Panc1 (cell line): ENCODE measurements around the gene TNNC1. TPM values are rescaled to one million over a fixed set of nuclear protein-coding genes. Genes with fewer than 3 reads are reported as not detected.

Source experiments
- ATAC-seq: fragments of 200-7000 bp; cut with Tn5 transposase; 2 replicates; pipeline ENCODE4 v1.9.1; 2020; ENCODE audit warnings: mild to moderate bottlenecking, moderate library complexity
- BruUV-seq: library from RNA; stranded (reverse); fragments of 400-500 nt; replicated peaks from 2 replicates; lab custom pipeline; 2021; lab: Mats Ljungman, UMichigan
- CTCF ChIA-PET: fragments of 300-600 bp; sonication (Branson Sonifier 250); formaldehyde crosslinking; loops from one replicate; lab custom pipeline; 2022; ENCODE audit warnings: antibody characterized with exemption; lab: Charles Lee
- POLR2A ChIA-PET: fragments of 300-600 bp; sonication (Branson Sonifier 250); formaldehyde crosslinking; loops from one replicate; lab custom pipeline; 2022; ENCODE audit warnings: antibody characterized with exemption; lab: Charles Lee
- DNase-seq: peaks from one replicate; pipeline ENCODE4 v3.0.0-alpha.2; 2010; ENCODE audit warnings: low read depth, low spot score
- H3K27ac ChIP-seq: 2 replicates; pipeline ENCODE4 v1.5.1; 2011; ENCODE audit warnings: mild to moderate bottlenecking, low read length, inconsistent platforms
- H3K27me3 ChIP-seq: fragments of 200-500 bp; sonication (Bioruptor generic); 2 replicates; pipeline ENCODE4 v1.6.0; 2014; ENCODE audit warnings: low read length, inconsistent platforms; ENCODE audit not compliant: control insufficient read depth, insufficient read depth
- H3K36me3 ChIP-seq: fragments of 200-500 bp; sonication (Bioruptor generic); 2 replicates; pipeline ENCODE4 v1.5.1; 2014; ENCODE audit warnings: inconsistent platforms, mild to moderate bottlenecking, low read length, moderate library complexity; ENCODE audit not compliant: control insufficient read depth, insufficient read depth
- H3K4me1 ChIP-seq: 2 replicates; pipeline ENCODE4 v1.5.1; 2011; ENCODE audit warnings: inconsistent platforms, mild to moderate bottlenecking, low read length, moderate library complexity; ENCODE audit not compliant: control insufficient read depth, insufficient read depth
- H3K4me3 ChIP-seq, 2 experiments: 2 replicates each; pipeline ENCODE4 v1.5.1; 2011 to 2012; ENCODE audit warnings: low read depth in 2 of 2, low read length in 2 of 2, mild to moderate bottlenecking in 2 of 2, inconsistent platforms in 1 of 2, moderate library complexity in 1 of 2
- H3K9me3 ChIP-seq: fragments of 200-500 bp; sonication (Bioruptor generic); 2 replicates; pipeline ENCODE4 v1.5.1; 2014; ENCODE audit warnings: low read depth, mild to moderate bottlenecking, inconsistent platforms, low read length, moderate library complexity; ENCODE audit not compliant: control insufficient read depth, insufficient read depth
- POLR2AphosphoS5 ChIP-seq: IDR thresholded peaks from 2 replicates; pipeline ENCODE4 v1.6.1; 2012; ENCODE audit warnings: mild to moderate bottlenecking, low read depth, low read length, moderate library complexity
- SIN3A ChIP-seq: IDR thresholded peaks from 2 replicates; pipeline ENCODE4 v1.6.1; 2012; ENCODE audit warnings: low read depth, mild to moderate bottlenecking, low read length, moderate library complexity, borderline replicate concordance; ENCODE audit not compliant: insufficient read depth
- TCF7L2 ChIP-seq: IDR thresholded peaks from 2 replicates; pipeline ENCODE4 v1.6.1; 2011; ENCODE audit warnings: mild to moderate bottlenecking, low read depth, low read length, inconsistent platforms
- in situ Hi-C: cut with HindIII; loops from 2 replicates; pipeline ENCODE4 v1.10.0; 2016; ENCODE audit warnings: low sequenced_read_pairs, low pct_unique_long_range_greater_than_20kb
- intact Hi-C: fragments of 100-400 bp; cut with micrococcal nuclease; formaldehyde crosslinking; loops from one replicate; pipeline ENCODE4 v1.10.0; 2022; ENCODE audit not compliant: unreplicated experiment
- total RNA-seq: library from RNA; stranded (reverse); gene quantifications from one replicate; pipeline ENCODE4 v1.2.1, GENCODE V29; 2021; ENCODE audit not compliant: unreplicated experiment
- TF ChIP-seq, protein P1 (sequence below): fragments of 450-650 bp; IDR thresholded peaks from 2 replicates; pipeline ENCODE4 v1.5.1; 2017; ENCODE audit warnings: mild to moderate bottlenecking
- TF ChIP-seq, protein P2 (sequence below), 2 experiments: IDR thresholded peaks; 2 replicates each; pipeline ENCODE4 v1.6.1; 2011 to 2012; ENCODE audit warnings: low read depth in 2 of 2, control low read depth in 1 of 2, low read length in 1 of 2, mild to moderate bottlenecking in 1 of 2, moderate library complexity in 1 of 2; ENCODE audit not compliant: insufficient read depth in 1 of 2

TNNC1 gene
- total RNA-seq, 1 experiment from 2014 or later: 5.2 TPM

DNA sequence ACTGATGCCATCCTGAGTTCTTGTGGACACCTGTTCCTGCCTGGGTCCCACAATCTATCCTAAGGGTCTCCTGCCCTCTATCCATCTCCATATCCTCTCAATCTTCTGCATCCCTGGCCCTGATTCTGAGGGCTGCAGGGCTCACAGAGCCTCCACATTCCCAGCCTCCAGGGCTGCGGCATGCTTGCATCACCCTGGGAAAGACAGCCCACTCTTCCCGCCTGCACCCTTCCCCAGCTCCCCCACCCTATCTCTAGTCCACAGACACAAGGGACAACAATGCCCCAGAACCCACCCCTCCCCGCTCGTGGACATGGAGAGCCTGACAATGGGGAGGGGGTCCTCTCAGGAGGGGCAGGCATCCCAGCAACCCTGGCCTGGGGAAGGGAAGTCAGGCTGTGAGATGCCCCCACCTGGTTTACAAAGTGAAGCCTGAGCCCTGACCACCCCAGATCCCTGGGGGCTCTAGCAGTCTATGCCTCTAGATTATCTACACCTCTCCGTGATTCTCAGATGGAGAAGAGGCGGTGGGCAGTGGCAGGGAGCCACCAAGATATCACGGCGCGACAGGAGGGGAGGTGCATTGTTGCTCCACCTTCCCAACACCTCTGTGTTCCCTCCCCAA lies 19.2 kb downstream of the TNNC1 start:
- in situ Hi-C loops: no loop called here
- no TSS peak for BruUV-seq
- no peaks in the 10 kb centered on the region for H3K4me1 ChIP-seq
- TF ChIP-seq SIN3A: no peak
- TF ChIP-seq, protein P1, sequence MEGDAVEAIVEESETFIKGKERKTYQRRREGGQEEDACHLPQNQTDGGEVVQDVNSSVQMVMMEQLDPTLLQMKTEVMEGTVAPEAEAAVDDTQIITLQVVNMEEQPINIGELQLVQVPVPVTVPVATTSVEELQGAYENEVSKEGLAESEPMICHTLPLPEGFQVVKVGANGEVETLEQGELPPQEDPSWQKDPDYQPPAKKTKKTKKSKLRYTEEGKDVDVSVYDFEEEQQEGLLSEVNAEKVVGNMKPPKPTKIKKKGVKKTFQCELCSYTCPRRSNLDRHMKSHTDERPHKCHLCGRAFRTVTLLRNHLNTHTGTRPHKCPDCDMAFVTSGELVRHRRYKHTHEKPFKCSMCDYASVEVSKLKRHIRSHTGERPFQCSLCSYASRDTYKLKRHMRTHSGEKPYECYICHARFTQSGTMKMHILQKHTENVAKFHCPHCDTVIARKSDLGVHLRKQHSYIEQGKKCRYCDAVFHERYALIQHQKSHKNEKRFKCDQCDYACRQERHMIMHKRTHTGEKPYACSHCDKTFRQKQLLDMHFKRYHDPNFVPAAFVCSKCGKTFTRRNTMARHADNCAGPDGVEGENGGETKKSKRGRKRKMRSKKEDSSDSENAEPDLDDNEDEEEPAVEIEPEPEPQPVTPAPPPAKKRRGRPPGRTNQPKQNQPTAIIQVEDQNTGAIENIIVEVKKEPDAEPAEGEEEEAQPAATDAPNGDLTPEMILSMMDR: no peak
- no peak for TF ChIP-seq POLR2AphosphoS5
- no peak for TF ChIP-seq TCF7L2
- TF ChIP-seq, protein P2, sequence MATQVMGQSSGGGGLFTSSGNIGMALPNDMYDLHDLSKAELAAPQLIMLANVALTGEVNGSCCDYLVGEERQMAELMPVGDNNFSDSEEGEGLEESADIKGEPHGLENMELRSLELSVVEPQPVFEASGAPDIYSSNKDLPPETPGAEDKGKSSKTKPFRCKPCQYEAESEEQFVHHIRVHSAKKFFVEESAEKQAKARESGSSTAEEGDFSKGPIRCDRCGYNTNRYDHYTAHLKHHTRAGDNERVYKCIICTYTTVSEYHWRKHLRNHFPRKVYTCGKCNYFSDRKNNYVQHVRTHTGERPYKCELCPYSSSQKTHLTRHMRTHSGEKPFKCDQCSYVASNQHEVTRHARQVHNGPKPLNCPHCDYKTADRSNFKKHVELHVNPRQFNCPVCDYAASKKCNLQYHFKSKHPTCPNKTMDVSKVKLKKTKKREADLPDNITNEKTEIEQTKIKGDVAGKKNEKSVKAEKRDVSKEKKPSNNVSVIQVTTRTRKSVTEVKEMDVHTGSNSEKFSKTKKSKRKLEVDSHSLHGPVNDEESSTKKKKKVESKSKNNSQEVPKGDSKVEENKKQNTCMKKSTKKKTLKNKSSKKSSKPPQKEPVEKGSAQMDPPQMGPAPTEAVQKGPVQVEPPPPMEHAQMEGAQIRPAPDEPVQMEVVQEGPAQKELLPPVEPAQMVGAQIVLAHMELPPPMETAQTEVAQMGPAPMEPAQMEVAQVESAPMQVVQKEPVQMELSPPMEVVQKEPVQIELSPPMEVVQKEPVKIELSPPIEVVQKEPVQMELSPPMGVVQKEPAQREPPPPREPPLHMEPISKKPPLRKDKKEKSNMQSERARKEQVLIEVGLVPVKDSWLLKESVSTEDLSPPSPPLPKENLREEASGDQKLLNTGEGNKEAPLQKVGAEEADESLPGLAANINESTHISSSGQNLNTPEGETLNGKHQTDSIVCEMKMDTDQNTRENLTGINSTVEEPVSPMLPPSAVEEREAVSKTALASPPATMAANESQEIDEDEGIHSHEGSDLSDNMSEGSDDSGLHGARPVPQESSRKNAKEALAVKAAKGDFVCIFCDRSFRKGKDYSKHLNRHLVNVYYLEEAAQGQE (IDR thresholded peaks at IDR 0.05; ENCODE audit: insufficient read depth in 1 of 2, low read depth in 2 of 2, low read length in 1 of 2): no peak
- no peaks in the 10 kb centered on the region for H3K9me3 ChIP-seq
- ChIA-PET CTCF (interaction anchor here (0.6 to 3.1 kb wide), 2 partner anchors 11 to 37 kb away, joined by 3 to 9 read pairs; no protein-coding TSS in a partner anchor), POLR2A (no interaction called here)
- ATAC-seq: no peak
- no peaks in the 10 kb centered on the region for H3K27me3 ChIP-seq
- no peak overlapping the region for H3K27ac ChIP-seq
- intact Hi-C loops: no loop called here
- no peak for DNase-seq
- no peaks in the 10 kb centered on the region for H3K36me3 ChIP-seq
- no peak overlapping the region for H3K4me3 ChIP-seq

DNA sequence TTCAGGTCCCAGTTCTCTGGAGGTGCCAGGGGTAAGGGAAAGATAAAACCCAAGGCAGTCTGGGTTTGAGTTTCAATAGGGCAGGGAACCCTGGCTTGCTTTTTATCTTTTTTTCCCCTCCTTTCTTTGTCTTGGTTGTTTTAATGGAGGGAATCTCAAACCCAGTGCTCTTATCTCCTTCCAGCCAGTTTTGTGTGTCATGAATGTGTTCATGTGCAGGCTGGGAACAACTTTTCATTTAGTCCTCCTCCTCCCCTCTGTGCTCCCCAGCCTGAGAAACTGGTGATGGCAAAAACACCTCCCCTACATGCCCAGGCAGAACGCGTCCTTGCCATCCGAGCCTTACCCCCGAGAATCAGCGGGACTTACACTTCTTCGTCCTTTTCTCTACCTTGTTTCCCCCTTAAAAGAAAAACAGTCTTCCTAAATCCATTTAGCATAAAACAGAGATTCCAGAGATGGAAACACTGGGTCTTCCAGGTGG lies 19.8 kb downstream of the TNNC1 start:
- in situ Hi-C loops: no loop called here
- POLR2A ChIA-PET: no interaction called here
- no peak overlapping the region for H3K27ac ChIP-seq
- intact Hi-C loops: no loop called here
- CTCF ChIA-PET: interaction anchor here (3.1 kb wide), 1 partner anchor 12 kb away, joined by 9 read pairs; no protein-coding TSS in a partner anchor
- no peaks in the 10 kb centered on the region for H3K4me1 ChIP-seq
- H3K4me3 ChIP-seq: no peak overlapping the region
- BruUV-seq: no TSS peak
- DNase-seq (no peak), ATAC-seq (no peak)
- TF ChIP-seq POLR2AphosphoS5 (no peak), TCF7L2 (no peak), SIN3A (no peak)
- TF ChIP-seq, protein P2 (IDR thresholded peaks at IDR 0.05; ENCODE audit: insufficient read depth in 1 of 2, low read depth in 2 of 2, low read length in 1 of 2): no peak
- TF ChIP-seq, protein P1: no peak
- H3K36me3 ChIP-seq: no peaks in the 10 kb centered on the region
- no peaks in the 10 kb centered on the region for H3K9me3 ChIP-seq
- no peaks in the 10 kb centered on the region for H3K27me3 ChIP-seq
